Activated CD8-positive, alpha-beta memory T cell treated with anti-CD3 and anti-CD28 coated beads, Interleukin-2, amount 50 U/mL, for 48 hours (primary cell): ENCODE results near the gene LINC00632.
"Not testable (repeated sequence)": the region's sequence is repeated elsewhere in the genome, so short reads cannot be mapped to it uniquely, and the experiment has no call there.

ENCODE experiments used
- DNase-seq: peaks from one replicate; pipeline ENCODE4 v3.0.0-alpha.2; 2020

Gene LINC00632

GRCh38 chrX:140709421-140709846 is at the start of gene LINC00632:
Gene LINC00632, plus strand, starts transcription at chrX:140709759.
- DNase-seq, result no peak

DNA sequence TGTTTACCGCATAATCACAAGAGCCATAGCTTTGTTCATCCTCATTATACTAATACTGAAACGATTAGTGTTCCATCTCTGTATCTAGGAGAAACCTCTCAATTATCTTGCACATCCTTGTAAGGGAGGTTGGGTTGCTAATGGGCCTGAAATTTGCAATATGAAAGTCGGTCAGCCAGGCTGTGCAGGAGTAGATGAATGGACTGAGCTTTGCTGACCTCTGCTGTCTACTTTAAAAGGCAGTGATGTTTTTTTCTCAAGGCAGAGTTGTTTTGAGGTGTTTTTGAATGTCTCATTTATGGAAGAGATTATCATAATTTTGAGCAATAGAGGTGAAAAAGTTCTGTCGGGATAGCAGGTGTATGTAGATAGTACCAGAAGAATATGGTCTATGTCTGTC is 47.9 kb upstream of the LINC00632 start:
- DNase-seq, result no peak

- no peak for DNase-seq
These were observed 44.6 kb upstream of the LINC00632 start for GRCh38 chrX:140664939-140665338.

DNA sequence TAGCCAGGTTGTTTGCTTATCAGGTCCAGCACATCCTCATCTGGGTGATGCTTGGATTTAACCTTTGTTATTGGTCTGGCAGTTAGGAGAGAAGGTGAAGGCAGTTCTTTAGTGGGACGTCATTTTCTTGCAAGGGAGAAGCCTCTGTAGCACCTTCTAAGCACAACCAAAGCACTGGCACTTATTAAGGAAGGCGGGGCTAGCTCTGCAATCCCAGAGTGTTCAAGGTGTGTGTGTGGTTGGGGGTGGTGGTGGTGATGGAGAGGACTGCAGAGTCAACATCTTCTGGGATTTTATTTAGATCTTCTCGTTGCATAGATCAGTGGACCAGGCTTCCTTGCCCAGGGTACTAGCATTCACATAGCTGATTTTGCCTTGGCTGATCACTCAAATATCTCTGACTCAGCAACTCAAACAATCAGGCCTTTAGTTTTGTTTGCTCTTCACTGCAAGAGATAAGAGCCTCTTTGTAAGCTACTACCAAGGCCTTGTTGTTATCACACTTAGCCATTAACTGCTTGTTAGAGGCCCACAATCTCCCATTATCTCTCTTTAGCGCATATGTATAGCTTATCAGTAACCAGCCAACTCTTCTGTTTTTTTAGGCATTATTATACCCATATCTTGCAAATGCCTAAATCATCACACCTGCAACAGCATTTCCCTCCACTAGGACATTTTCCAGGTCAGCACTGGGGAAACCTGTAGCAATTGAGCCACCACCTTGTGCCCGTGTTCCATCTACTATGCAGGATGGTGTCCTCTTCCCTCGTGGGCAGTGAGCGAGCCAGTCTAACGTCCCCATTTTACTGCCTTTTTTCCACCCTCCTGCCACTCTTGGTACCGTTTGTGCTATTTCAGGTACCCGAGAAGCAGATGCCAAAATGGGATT is 36.5 kb upstream of the LINC00632 start:
- no peak for DNase-seq

DNA sequence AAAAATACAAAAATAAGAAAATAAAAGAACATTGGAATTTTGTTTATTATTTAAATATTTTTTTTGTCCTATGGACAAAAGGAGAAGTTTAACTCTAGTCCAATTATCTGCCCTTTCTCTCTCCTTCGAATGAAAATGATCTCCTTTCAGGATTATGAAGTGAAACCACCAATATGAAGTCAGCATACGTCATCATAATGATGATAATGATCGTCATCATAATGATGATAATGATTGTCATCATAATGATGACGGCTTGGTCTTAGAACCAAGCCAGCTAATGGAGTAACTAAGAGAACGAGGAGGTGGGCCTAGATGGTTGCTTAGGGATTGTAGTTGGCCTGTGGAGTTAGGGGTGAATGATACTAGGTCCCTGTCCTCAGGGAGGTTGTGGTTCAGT is 21.9 kb upstream of the LINC00632 start:
- DNase-seq, result no peak

- not testable (repeated sequence) for DNase-seq
These were observed 18.0 kb upstream of the LINC00632 start for GRCh38 chrX:140691596-140691995.

- DNase-seq, result no peak
These were observed 11.9 kb upstream of the LINC00632 start for GRCh38 chrX:140697618-140698017.

- DNase-seq, result no peak
These were observed 8.1 kb upstream of the LINC00632 start for GRCh38 chrX:140701480-140701879.

GRCh38 chrX:140710710-140711109 is 1.2 kb downstream of the LINC00632 start:
- DNase-seq, result no peak

GRCh38 chrX:140711894-140712293 is 2.3 kb downstream of the LINC00632 start:
- no peak for DNase-seq

GRCh38 chrX:140712413-140713173 is 3.0 kb downstream of the LINC00632 start:
- DNase-seq, result peak; percentile 46

- DNase-seq, result no peak
These were observed 3.6 kb downstream of the LINC00632 start for GRCh38 chrX:140713174-140713539.

GRCh38 chrX:140715787-140716186 is 6.2 kb downstream of the LINC00632 start:
- no peak for DNase-seq

GRCh38 chrX:140723121-140723715 is 13.7 kb downstream of the LINC00632 start:
- no peak for DNase-seq

DNA sequence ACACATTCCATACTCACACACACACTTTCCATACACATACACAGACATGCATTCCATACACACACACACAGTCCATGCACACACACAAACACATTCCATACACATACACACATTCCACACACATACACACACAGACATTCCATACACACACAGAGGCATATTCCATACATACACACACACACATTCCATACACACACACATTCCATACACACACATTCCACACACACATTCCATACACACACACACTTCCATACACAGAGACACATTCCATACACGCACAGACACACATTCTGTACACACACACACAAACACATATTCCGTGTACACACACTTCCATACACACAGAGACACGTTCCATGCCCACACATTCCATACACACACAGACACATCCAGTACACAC is 14.8 kb downstream of the LINC00632 start:
- DNase-seq, result no peak

- no peak for DNase-seq
These were observed 15.2 kb downstream of the LINC00632 start for GRCh38 chrX:140724736-140725135.

GRCh38 chrX:140725500-140725899 is 15.9 kb downstream of the LINC00632 start:
- no peak for DNase-seq

GRCh38 chrX:140733766-140734342 is 24.3 kb downstream of the LINC00632 start:
- no peak for DNase-seq

- DNase-seq, result no peak
These were observed 34.5 kb downstream of the LINC00632 start for GRCh38 chrX:140744085-140744484.

DNA sequence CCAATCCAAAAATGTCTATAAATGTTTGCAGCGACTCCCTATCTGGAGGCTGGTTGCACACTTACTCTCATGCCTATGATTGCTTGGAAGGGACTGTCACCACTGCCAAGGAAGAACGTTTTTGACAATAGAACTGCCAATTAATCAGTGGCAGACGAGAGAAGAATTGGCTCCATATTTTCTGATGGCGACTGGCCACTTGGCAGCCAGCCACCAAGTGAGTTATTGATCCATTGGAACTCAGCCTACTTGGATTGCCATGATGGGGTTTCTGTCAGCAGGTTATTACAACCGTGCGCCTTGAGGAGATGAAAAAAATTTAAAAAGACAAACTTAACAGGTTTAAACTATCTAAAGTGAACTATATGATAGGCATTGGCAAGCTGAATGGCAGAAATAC is 47.4 kb downstream of the LINC00632 start:
- no peak for DNase-seq

DNA sequence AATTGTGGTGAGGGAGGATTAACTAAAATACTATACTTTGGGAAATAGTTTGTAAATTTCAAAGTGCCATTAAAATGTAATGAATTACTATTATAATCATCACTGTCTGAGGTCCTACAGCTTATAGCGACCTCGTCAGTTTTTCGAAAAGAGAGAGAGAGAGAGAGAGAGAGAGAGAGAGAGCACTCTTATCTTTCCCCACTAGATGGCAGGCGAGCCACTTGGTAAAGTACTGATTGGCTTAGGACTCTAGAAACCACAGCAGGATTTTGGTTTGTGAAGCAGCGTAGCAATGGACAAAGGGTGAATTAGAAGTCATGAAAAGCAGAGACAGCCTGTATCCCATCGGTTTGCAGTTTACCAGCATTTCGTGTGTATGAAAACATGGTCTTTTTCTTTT is 52.5 kb downstream of the LINC00632 start:
- no peak for DNase-seq

- peak; percentile 45 for DNase-seq
These were observed 54.9 kb downstream of the LINC00632 start for GRCh38 chrX:140764401-140764919.
